ENCODE data around the gene CANX.

The CANX gene

GRCh38 chr5:179759581-179760551 lies 61.1 kb downstream of the CANX start:
- DNase-seq, result peak; percentile 65

- no peak for DNase-seq
Measured at GRCh38 chr5:179762079-179762780, 63.5 kb downstream of the CANX start.

DNA sequence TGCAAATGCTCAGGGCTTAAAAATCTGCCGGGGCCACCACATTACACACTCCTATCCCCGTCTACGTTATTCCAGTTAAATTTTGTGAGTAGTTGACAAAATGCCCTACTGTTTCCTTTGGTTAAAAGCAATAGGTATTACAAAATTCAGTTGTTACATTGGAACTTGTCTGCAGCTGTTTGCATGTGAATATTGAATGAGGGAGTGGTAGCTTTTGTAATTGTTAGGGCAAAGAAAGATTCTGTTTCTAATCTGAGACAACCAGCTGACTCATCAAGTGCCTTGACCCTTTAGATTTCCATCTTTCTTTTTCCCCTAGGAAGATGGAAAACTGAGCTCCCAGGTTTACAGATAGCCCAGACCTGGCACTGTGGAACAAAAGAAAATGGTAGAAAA lies 64.0 kb downstream of the CANX start:
- no peak for DNase-seq

GRCh38 chr5:179763215-179763945 lies 64.6 kb downstream of the CANX start:
- no peak for DNase-seq

GRCh38 chr5:179764056-179764455 lies 65.3 kb downstream of the CANX start:
- no peak for DNase-seq

DNA sequence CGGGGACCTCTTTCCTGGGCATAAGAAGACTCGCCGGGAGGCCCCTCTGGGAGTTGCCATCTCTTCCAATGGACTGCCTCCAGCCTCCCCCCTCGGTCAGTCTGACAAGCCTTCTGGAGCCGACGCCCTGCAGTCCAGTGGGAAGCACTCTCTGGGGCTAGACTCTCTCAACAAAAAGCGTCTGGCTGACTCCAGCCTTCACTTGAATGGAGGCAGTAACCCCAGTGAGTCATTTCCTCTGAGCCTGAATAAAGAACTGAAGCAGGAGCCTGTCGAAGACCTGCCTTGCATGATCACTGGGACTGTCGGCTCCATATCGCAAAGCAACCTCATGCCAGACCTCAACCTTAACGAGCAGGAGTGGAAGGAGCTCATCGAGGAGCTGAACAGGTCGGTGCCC lies 66.6 kb downstream of the CANX start:
- no peak for DNase-seq

DNA sequence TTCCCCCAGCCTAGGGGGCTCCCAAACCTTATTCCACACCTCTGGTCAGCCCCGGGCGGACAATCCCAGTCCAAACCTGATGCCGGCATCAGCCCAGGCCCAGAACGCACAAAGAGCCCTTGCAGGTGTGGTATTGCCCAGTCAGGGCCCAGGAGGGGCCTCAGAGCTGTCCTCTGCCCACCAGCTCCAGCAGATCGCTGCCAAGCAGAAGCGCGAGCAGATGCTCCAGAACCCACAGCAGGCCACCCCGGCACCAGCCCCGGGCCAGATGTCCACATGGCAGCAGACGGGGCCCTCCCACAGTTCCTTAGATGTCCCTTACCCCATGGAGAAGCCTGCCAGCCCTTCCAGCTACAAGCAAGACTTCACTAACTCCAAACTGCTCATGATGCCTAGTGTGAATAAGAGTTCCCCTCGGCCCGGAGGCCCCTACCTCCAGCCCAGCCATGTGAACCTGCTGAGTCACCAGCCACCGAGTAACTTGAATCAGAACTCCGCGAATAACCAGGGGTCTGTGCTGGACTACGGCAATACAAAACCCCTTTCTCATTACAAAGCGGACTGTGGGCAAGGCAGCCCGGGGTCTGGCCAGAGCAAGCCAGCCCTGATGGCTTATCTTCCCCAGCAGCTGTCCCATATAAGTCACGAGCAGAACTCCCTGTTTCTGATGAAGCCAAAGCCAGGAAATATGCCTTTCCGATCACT lies 67.4 kb downstream of the CANX start:
- no peak for DNase-seq

- DNase-seq, result no peak
Measured at GRCh38 chr5:179766726-179767455, 68.1 kb downstream of the CANX start.

- DNase-seq, result no peak
Measured at GRCh38 chr5:179767496-179768100, 68.8 kb downstream of the CANX start.

DNA sequence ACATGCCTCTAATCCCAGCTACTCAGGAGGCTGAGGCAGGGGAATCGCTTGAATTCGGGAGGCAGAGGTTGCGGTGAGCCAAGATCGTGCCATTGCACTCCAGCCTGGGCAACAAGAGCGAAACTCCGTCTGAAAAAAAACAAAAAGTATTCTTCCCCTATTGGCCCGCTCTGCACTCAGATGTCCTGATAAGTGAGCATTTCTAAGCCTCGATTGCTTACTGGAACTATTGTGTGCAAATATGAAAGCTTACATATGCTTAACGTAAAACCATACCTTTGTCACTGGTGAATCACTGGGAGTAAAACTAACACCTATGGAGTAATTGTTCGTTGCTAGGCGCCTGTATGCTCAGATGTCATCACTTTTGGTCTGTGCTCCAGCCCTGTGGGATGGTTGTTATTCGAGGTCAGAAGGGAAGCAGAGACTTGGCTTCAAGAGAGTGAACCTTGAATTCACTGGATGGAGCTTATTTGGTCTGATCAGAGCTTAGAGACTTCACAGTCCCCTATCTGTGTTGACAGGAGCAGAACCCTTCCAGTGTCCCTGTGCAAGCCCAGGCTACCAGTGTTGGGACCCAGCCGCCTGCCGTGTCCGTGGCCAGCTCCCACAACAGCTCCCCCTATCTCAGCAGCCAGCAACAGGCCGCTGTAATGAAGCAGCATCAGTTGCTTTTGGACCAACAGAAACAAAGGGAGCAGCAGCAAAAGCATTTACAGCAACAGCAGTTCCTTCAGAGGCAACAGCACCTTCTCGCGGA lies 69.7 kb downstream of the CANX start:
- DNase-seq, result no peak

GRCh38 chr5:179769271-179769670 lies 70.5 kb downstream of the CANX start:
- no peak for DNase-seq

DNA sequence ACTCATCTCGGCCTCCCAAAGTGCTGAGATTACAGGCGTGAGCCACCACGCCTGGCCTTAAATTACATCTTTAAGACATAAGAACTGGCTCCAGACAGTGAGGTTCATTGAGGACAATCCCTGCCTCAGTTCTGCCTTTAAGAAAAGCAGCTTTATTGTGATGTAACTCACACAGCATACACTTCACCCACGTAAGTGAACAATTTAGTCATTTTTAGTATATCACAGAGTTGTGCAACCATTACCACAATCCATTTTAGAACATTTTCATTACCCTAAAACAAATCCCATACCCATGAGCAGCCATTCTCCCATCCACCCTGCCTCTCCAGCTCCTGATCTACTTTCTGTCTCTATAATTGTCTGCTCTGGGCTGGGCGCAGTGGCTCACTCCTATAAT lies 71.0 kb downstream of the CANX start:
- DNase-seq, result no peak

- no peak for DNase-seq
Measured at GRCh38 chr5:179771311-179771895, 72.6 kb downstream of the CANX start.

GRCh38 chr5:179772351-179772750 lies 73.6 kb downstream of the CANX start:
- no peak for DNase-seq

- DNase-seq, result no peak
Measured at GRCh38 chr5:179773686-179774040, 74.9 kb downstream of the CANX start.

- DNase-seq, result no peak
Measured at GRCh38 chr5:179774442-179774841, 75.7 kb downstream of the CANX start.

DNA sequence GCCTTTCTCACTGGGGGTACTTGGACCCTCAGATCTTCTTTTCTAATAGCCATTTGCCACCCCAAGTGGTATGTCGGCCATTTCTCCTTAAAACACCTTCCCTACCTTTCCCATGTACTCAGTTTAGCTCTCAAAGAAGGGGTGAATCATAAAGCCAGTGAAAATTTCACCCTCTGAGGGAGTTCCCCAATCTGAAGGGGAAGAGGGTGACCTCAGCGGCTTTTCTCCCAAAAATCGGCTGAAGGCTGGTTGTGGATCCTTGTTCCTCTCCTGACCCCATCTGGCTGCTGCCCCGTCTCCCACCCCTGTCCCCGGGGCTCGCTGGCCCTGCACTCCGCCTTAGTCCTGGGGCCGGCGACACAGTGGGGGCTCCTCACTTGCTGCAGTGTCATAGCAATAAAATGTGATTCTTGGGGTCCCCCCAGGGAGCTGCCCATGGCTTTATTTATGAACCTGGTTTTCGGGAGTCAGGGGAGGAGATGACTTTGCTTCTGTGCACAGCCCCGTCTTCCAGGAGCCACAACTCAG lies 77.7 kb downstream of the CANX start:
- DNase-seq, result no peak

- no peak for DNase-seq
Measured at GRCh38 chr5:179777456-179777855, 78.7 kb downstream of the CANX start.

GRCh38 chr5:179777909-179778308 lies 79.1 kb downstream of the CANX start:
- no peak for DNase-seq

DNA sequence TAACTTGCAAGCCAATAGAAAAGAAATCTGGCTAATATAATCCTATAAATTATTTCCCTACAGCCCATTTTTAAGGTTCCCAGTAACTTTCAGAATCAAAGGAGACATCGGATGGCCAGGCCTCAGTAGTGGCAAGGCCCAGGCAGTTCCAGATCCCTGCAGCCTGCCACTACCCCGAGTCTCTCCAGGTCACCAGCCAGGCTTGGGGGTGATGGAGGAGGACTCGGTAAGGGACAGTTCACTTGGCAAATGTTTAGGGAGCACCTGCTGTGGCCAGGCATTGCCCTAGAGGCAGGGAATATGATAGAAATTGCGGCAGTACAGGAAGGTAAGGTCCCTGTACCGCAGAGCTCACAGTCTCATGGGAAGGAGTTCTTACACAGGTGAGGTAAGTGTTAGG lies 79.8 kb downstream of the CANX start:
- DNase-seq, result no peak
